MM.1S (cell line): ENCODE results near the gene ZC3H15.

Experiments used
- EZH2 ChIP-seq: fragments of 300-600 bp; sonication (generic); optimal IDR thresholded peaks from 2 replicates; pipeline ENCODE3; 2017; ENCODE audit warnings: low read depth, mild to moderate bottlenecking, antibody characterized with exemption, low read length, mixed read lengths
- EZH2phosphoT487 ChIP-seq: fragments of 300-600 bp; sonication (generic); IDR thresholded peaks from 2 replicates; pipeline ENCODE4 v1.6.1; 2018; ENCODE audit warnings: antibody characterized with exemption, low read length
- TF ChIP-seq, protein P1 (sequence below): fragments of 300-600 bp; sonication (generic); IDR thresholded peaks from 2 replicates; pipeline ENCODE4 v1.5.1; 2016; ENCODE audit warnings: antibody characterized with exemption, low read length, mixed read lengths

DNA sequence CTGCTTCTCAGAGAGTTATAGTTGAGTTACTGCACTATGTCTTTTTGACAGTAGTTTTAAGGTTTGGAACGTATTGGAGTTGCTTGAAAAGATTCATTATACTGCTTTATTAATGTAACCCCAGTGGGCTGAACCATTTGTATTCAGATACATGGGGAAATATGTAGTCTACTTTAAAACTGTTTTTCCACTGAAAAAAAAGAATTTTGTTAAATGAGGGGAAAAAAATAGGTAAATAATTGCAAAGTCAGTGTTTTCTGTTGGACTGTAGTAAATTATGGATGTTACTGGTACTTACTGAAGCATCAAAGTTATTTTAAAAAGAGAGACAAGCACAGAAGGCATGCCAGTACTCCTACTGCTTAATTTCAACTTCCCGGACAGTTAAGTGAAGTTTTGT, 36.4 kb downstream of the ZC3H15 start:
- TF ChIP-seq, protein P1, sequence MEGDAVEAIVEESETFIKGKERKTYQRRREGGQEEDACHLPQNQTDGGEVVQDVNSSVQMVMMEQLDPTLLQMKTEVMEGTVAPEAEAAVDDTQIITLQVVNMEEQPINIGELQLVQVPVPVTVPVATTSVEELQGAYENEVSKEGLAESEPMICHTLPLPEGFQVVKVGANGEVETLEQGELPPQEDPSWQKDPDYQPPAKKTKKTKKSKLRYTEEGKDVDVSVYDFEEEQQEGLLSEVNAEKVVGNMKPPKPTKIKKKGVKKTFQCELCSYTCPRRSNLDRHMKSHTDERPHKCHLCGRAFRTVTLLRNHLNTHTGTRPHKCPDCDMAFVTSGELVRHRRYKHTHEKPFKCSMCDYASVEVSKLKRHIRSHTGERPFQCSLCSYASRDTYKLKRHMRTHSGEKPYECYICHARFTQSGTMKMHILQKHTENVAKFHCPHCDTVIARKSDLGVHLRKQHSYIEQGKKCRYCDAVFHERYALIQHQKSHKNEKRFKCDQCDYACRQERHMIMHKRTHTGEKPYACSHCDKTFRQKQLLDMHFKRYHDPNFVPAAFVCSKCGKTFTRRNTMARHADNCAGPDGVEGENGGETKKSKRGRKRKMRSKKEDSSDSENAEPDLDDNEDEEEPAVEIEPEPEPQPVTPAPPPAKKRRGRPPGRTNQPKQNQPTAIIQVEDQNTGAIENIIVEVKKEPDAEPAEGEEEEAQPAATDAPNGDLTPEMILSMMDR, result no peak
- TF ChIP-seq EZH2, result no peak
- TF ChIP-seq EZH2phosphoT487, result no peak
